OCI-LY1 (cell line): ENCODE data around the gene MRTFA.

Experiments
- H2AFZ ChIP-seq: fragments of 200-600 bp; sonication (generic), shearing (Covaris generic); 2 replicates; pipeline ENCODE4 v1.6.0; 2014; ENCODE audit warnings: antibody characterized with exemption, mild to moderate bottlenecking, low read length
- H3F3A ChIP-seq: fragments of 200-600 bp; sonication (generic), shearing (Covaris generic); 2 replicates; pipeline ENCODE4 v1.6.0; 2014; ENCODE audit warnings: mild to moderate bottlenecking, antibody characterized with exemption, low read length, moderate library complexity; ENCODE audit not compliant: insufficient read depth
- H3K27ac ChIP-seq: fragments of 200-600 bp; sonication (generic); 2 replicates; pipeline ENCODE4 v1.5.1; 2014; ENCODE audit warnings: low read length, mixed run types, mild to moderate bottlenecking, low read depth; ENCODE audit not compliant: poor library complexity, severe bottlenecking
- H3K27me3 ChIP-seq: fragments of 200-600 bp; sonication (generic); 2 replicates; pipeline ENCODE4 v1.6.0; 2014; ENCODE audit warnings: antibody characterized with exemption, mild to moderate bottlenecking, low read length, moderate library complexity; ENCODE audit not compliant: insufficient read depth
- H3K36me3 ChIP-seq: fragments of 200-600 bp; sonication (generic); 2 replicates; pipeline ENCODE4 v1.6.1; 2014; ENCODE audit warnings: mild to moderate bottlenecking, antibody characterized with exemption, low read length, moderate library complexity, mixed read lengths; ENCODE audit not compliant: insufficient read depth
- H3K4me1 ChIP-seq: fragments of 200-600 bp; sonication (generic); 2 replicates; pipeline ENCODE4 v1.5.1; 2014; ENCODE audit warnings: mild to moderate bottlenecking, low read length, moderate library complexity; ENCODE audit not compliant: insufficient read depth, severe bottlenecking
- H3K4me2 ChIP-seq: fragments of 200-600 bp; sonication (generic), shearing (Covaris generic); 2 replicates; pipeline ENCODE4 v1.6.1; 2014; ENCODE audit warnings: low read length
- H3K4me3 ChIP-seq: fragments of 200-600 bp; sonication (generic); 2 replicates; pipeline ENCODE4 v1.5.1; 2014; ENCODE audit warnings: low read length, low read depth, mild to moderate bottlenecking, mixed read lengths; ENCODE audit not compliant: poor library complexity, severe bottlenecking
- H3K79me2 ChIP-seq: fragments of 200-600 bp; shearing (Covaris generic); 2 replicates; pipeline ENCODE4 v1.6.1; 2016; ENCODE audit warnings: mixed run types, low read length, mixed read lengths; ENCODE audit not compliant: insufficient read depth
- H3K9ac ChIP-seq: fragments of 200-600 bp; sonication (generic), shearing (Covaris generic); 2 replicates; pipeline ENCODE4 v1.6.1; 2014; ENCODE audit warnings: mild to moderate bottlenecking, low read length, mixed read lengths
- H3K9me2 ChIP-seq: fragments of 200-600 bp; sonication (generic), shearing (Covaris generic); 2 replicates; pipeline ENCODE4 v1.6.1; 2014; ENCODE audit warnings: low read depth, mild to moderate bottlenecking, low read length, mixed read lengths
- H3K9me3 ChIP-seq: fragments of 200-600 bp; shearing (Covaris generic); 2 replicates; pipeline ENCODE4 v1.6.1; 2014; ENCODE audit warnings: low read length, mixed read lengths
- H4K20me1 ChIP-seq: fragments of 200-600 bp; sonication (generic), shearing (Covaris generic); 2 replicates; pipeline ENCODE4 v1.6.0; 2016; ENCODE audit warnings: mild to moderate bottlenecking, low read length; ENCODE audit not compliant: insufficient read depth
- EZH2 ChIP-seq: fragments of 200-600 bp; sonication (generic), shearing (Covaris generic); IDR thresholded peaks from 2 replicates; pipeline ENCODE4 v1.8.0; 2017; ENCODE audit warnings: borderline replicate concordance, mixed run types, mild to moderate bottlenecking, antibody characterized with exemption, low read length, moderate library complexity, mixed read lengths
- TF ChIP-seq, protein P1 (sequence below): fragments of 200-600 bp; sonication (generic), shearing (Covaris generic); IDR thresholded peaks from 2 replicates; pipeline ENCODE4 v1.5.1; 2017; ENCODE audit warnings: mild to moderate bottlenecking, antibody characterized with exemption, low read length, moderate library complexity, mixed read lengths

Gene MRTFA

GRCh38 chr22:40578171-40578570 is 58.3 kb downstream of the MRTFA start:
- no peaks in the 10 kb centered on the region for H3K9me2 ChIP-seq
- H3K36me3 ChIP-seq: no peaks in the 10 kb centered on the region
- no peaks in the 10 kb centered on the region for H3K9me3 ChIP-seq
- H4K20me1 ChIP-seq: no peaks in the 10 kb centered on the region
- H3K4me2 ChIP-seq: no peak overlapping the region
- TF ChIP-seq, protein P1, sequence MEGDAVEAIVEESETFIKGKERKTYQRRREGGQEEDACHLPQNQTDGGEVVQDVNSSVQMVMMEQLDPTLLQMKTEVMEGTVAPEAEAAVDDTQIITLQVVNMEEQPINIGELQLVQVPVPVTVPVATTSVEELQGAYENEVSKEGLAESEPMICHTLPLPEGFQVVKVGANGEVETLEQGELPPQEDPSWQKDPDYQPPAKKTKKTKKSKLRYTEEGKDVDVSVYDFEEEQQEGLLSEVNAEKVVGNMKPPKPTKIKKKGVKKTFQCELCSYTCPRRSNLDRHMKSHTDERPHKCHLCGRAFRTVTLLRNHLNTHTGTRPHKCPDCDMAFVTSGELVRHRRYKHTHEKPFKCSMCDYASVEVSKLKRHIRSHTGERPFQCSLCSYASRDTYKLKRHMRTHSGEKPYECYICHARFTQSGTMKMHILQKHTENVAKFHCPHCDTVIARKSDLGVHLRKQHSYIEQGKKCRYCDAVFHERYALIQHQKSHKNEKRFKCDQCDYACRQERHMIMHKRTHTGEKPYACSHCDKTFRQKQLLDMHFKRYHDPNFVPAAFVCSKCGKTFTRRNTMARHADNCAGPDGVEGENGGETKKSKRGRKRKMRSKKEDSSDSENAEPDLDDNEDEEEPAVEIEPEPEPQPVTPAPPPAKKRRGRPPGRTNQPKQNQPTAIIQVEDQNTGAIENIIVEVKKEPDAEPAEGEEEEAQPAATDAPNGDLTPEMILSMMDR: no peak
- TF ChIP-seq EZH2: no peak
- H3K79me2 ChIP-seq: no peaks in the 10 kb centered on the region
- no peaks in the 10 kb centered on the region for H3F3A ChIP-seq
- no peaks in the 10 kb centered on the region for H3K4me1 ChIP-seq
- H2AFZ ChIP-seq: no peak overlapping the region
- no peaks in the 10 kb centered on the region for H3K27me3 ChIP-seq
- H3K9ac ChIP-seq: no peak overlapping the region
- H3K4me3 ChIP-seq: no peak overlapping the region
- H3K27ac ChIP-seq: no peak overlapping the region

GRCh38 chr22:40572976-40573375 is 63.5 kb downstream of the MRTFA start:
- no peak overlapping the region for H3K9ac ChIP-seq
- no peaks in the 10 kb centered on the region for H3F3A ChIP-seq
- no peak overlapping the region for H3K4me3 ChIP-seq
- TF ChIP-seq EZH2: no peak
- TF ChIP-seq, protein P1: no peak
- H3K79me2 ChIP-seq: no peaks in the 10 kb centered on the region
- no peak overlapping the region for H3K27ac ChIP-seq
- H3K27me3 ChIP-seq: no peaks in the 10 kb centered on the region
- H3K9me3 ChIP-seq: peaks cover 7% of the 10 kb centered on the region; the same call in 1 of the 2 replicates
- H3K9me2 ChIP-seq: no peaks in the 10 kb centered on the region
- H4K20me1 ChIP-seq: no peaks in the 10 kb centered on the region
- H2AFZ ChIP-seq: no peak overlapping the region
- no peak overlapping the region for H3K4me2 ChIP-seq
- no peaks in the 10 kb centered on the region for H3K36me3 ChIP-seq
- peaks cover 5% of the 10 kb centered on the region for H3K4me1 ChIP-seq

DNA sequence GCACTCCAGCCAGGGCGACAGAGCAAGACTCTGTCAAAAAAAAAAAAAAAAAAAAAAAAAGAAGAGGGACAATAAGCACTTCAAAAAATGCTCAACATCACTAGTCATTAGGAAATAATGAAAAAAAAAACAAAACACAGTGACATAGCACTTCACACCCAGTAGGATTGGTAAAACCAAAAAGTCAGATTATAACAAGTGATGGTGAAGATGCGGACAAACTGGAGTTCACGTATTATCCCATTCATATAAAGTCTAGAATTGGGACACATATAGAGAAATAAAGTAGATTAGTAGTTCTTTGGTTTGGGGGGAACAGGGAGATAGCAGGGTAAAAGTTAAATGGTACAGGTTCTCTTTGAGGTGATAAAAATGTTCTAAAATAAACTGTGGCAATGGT is 64.6 kb downstream of the MRTFA start:
- Histone ChIP-seq H3K4me2 (no peak overlapping the region), H3K9ac (no peak overlapping the region), H3K27me3 (no peaks in the 10 kb centered on the region), H3K9me3 (peaks cover 7% of the 10 kb centered on the region; the same call in 1 of the 2 replicates), H3K27ac (no peak overlapping the region), H3F3A (no peaks in the 10 kb centered on the region), H3K9me2 (no peaks in the 10 kb centered on the region), H4K20me1 (no peaks in the 10 kb centered on the region), H3K36me3 (no peaks in the 10 kb centered on the region), H3K79me2 (no peaks in the 10 kb centered on the region), H2AFZ (no peak overlapping the region), H3K4me1 (peaks cover 5% of the 10 kb centered on the region), H3K4me3 (no peak overlapping the region)
- TF ChIP-seq, protein P1: no peak
- no peak for TF ChIP-seq EZH2
